ENCODE measurements around the gene L1TD1.

DNA sequence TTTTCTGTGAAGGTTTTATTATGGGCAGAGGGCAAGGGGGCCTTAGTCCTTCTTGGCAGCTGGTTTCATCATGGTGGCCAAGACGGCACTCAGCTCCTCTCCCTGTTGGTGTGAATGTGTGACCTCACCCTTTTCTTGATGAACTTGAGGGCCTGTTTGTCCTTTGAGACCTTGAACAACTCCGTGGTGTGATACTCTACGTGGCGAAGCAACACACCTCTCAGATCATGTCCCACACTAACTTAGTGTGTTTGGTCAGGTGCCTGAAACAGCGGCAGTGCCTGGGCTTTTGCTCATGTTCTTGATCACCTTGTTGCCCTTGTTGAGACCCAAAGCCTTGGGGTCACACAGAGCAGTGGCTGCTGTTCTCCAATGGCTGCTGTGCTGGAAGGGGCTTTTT lies 13.4 kb downstream of the L1TD1 start:
- TF ChIP-seq, protein P1, sequence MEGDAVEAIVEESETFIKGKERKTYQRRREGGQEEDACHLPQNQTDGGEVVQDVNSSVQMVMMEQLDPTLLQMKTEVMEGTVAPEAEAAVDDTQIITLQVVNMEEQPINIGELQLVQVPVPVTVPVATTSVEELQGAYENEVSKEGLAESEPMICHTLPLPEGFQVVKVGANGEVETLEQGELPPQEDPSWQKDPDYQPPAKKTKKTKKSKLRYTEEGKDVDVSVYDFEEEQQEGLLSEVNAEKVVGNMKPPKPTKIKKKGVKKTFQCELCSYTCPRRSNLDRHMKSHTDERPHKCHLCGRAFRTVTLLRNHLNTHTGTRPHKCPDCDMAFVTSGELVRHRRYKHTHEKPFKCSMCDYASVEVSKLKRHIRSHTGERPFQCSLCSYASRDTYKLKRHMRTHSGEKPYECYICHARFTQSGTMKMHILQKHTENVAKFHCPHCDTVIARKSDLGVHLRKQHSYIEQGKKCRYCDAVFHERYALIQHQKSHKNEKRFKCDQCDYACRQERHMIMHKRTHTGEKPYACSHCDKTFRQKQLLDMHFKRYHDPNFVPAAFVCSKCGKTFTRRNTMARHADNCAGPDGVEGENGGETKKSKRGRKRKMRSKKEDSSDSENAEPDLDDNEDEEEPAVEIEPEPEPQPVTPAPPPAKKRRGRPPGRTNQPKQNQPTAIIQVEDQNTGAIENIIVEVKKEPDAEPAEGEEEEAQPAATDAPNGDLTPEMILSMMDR (IDR thresholded peaks at IDR 0.05) = no peak
- no peak for TF ChIP-seq POLR2A (IDR thresholded peaks at IDR 0.05)

All from adrenal gland (tissue), 5 donors.